Caco-2 (cell line): ENCODE measurements around the gene MAP3K13. TPM values are rescaled to one million over a fixed set of nuclear protein-coding genes. Genes with fewer than 3 reads are reported as not detected.

Experiments
- BruUV-seq: library from RNA; stranded (reverse); fragments of 400-500 nt; replicated peaks from 2 replicates; lab custom pipeline; 2021; lab: Mats Ljungman, UMichigan
- CTCF ChIA-PET: fragments of 300-600 bp; sonication (Branson Sonifier 250); formaldehyde crosslinking; loops from one replicate; lab custom pipeline; 2022; ENCODE audit warnings: antibody characterized with exemption; lab: Charles Lee
- POLR2A ChIA-PET: fragments of 300-600 bp; sonication (Branson Sonifier 250); formaldehyde crosslinking; loops from one replicate; lab custom pipeline; 2022; ENCODE audit warnings: antibody characterized with exemption; lab: Charles Lee
- DNase-seq, 2 experiments: peaks; one replicate each; pipeline versions ENCODE4 v3.0.0 to v3.0.0-alpha.2; 2020 to 2022
- H3K27me3 ChIP-seq: replicated peaks from 2 replicates; pipeline ENCODE4 v1.6.0; 2011; ENCODE audit warnings: low read length; ENCODE audit not compliant: control insufficient read depth, insufficient read depth
- H3K36me3 ChIP-seq: 2 replicates; pipeline ENCODE4 v1.5.1; 2011; ENCODE audit warnings: low read length; ENCODE audit not compliant: control insufficient read depth, insufficient read depth
- H3K4me1 ChIP-seq: fragments of 250-450 bp; sonication (Bioruptor Pico); 2 replicates; pipeline ENCODE4 v1.5.1; 2020; ENCODE audit warnings: mild to moderate bottlenecking
- H3K4me3 ChIP-seq: 2 replicates; pipeline ENCODE4 v1.5.1; 2011; ENCODE audit warnings: low read depth, mild to moderate bottlenecking, control low read depth, low read length
- H3K9me3 ChIP-seq: fragments of 250-450 bp; sonication (Bioruptor Pico); 2 replicates; pipeline ENCODE4 v1.5.1; 2020; ENCODE audit warnings: mild to moderate bottlenecking, moderate library complexity
- H3K27ac Mint-ChIP-seq: one replicate; pipeline ENCODE4 v1.8.0; 2022; ENCODE audit warnings: mixed read lengths; ENCODE audit not compliant: unreplicated experiment
- H3K27me3 Mint-ChIP-seq: one replicate; pipeline ENCODE4 v1.8.0; 2022; ENCODE audit warnings: mixed read lengths; ENCODE audit not compliant: insufficient read depth, unreplicated experiment
- H3K36me3 Mint-ChIP-seq: one replicate; pipeline ENCODE4 v1.8.0; 2022; ENCODE audit warnings: mild to moderate bottlenecking, mixed read lengths; ENCODE audit not compliant: insufficient read depth, unreplicated experiment
- H3K4me1 Mint-ChIP-seq: one replicate; pipeline ENCODE4 v1.8.0; 2022; ENCODE audit warnings: low read depth, mixed read lengths; ENCODE audit not compliant: unreplicated experiment
- H3K4me3 Mint-ChIP-seq: one replicate; pipeline ENCODE4 v1.8.0; 2022; ENCODE audit warnings: mild to moderate bottlenecking, moderate library complexity, mixed read lengths; ENCODE audit not compliant: unreplicated experiment
- H3K9me3 Mint-ChIP-seq: one replicate; pipeline ENCODE4 v1.8.0; 2022; ENCODE audit warnings: mixed read lengths; ENCODE audit not compliant: unreplicated experiment
- CTCF ChIP-seq, 2 experiments: fragments of 200-600 bp in 1 of 2; IDR thresholded peaks; 1 replicate in 1 of 2; 2 replicates in 1 of 2; pipeline versions ENCODE4 v1.5.1 to v1.8.0; 2011 to 2022; ENCODE audit warnings: antibody characterized with exemption in 1 of 2, control low read depth in 1 of 2, inconsistent platforms in 1 of 2, low read depth in 1 of 2, low read length in 1 of 2, mild to moderate bottlenecking in 1 of 2, moderate library complexity in 1 of 2; ENCODE audit not compliant: insufficient read depth in 1 of 2, severe bottlenecking in 1 of 2, unreplicated experiment in 1 of 2
- intact Hi-C: fragments of 100-400 bp; cut with micrococcal nuclease; formaldehyde crosslinking; loops from one replicate; pipeline ENCODE4 v1.10.0; 2022; ENCODE audit not compliant: unreplicated experiment
- total RNA-seq: library from RNA; stranded (reverse); gene quantifications from 2 replicates; pipeline ENCODE4 v1.2.3, GENCODE V29; 2022

Gene MAP3K13
- total RNA-seq, 1 experiment from 2014 or later: 20.1 TPM

- no TSS peak for BruUV-seq
- no peak overlapping the region for H3K4me3 Mint-ChIP-seq
- Histone ChIP-seq H3K4me1 (no peaks in the 10 kb centered on the region), H3K4me3 (no peak overlapping the region), H3K9me3 (no peaks in the 10 kb centered on the region), H3K27me3 (no peaks in the 10 kb centered on the region), H3K36me3 (no peaks in the 10 kb centered on the region)
- H3K27me3 Mint-ChIP-seq: no peaks in the 10 kb centered on the region
- H3K4me1 Mint-ChIP-seq: no peaks in the 10 kb centered on the region
- no peak for TF ChIP-seq CTCF (IDR thresholded peaks at IDR 0.05; ENCODE audit: insufficient read depth in 1 of 2, low read depth in 1 of 2, low read length in 1 of 2, severe bottlenecking in 1 of 2, unreplicated experiment in 1 of 2)
- no peaks in the 10 kb centered on the region for H3K36me3 Mint-ChIP-seq
- no peak for DNase-seq
- H3K9me3 Mint-ChIP-seq: peaks cover 10% of the 10 kb centered on the region
- H3K27ac Mint-ChIP-seq: no peak overlapping the region
- ChIA-PET POLR2A (no interaction called here), CTCF (interaction anchor here (0.5 kb wide), 1 partner anchor 21 kb away, joined by 5 read pairs; no protein-coding TSS in a partner anchor)
- intact Hi-C loops: no loop called here
These were observed 15.5 kb upstream of the MAP3K13 start for GRCh38 chr3:185347399-185347798.

- no peaks in the 10 kb centered on the region for H3K27me3 Mint-ChIP-seq
- POLR2A ChIA-PET: no interaction called here
- no peak overlapping the region for H3K4me3 Mint-ChIP-seq
- H3K4me1 ChIP-seq: no peaks in the 10 kb centered on the region
- no peaks in the 10 kb centered on the region for H3K9me3 ChIP-seq
- no peaks in the 10 kb centered on the region for H3K9me3 Mint-ChIP-seq
- no peak for TF ChIP-seq CTCF (IDR thresholded peaks at IDR 0.05; ENCODE audit: insufficient read depth in 1 of 2, low read depth in 1 of 2, low read length in 1 of 2, severe bottlenecking in 1 of 2, unreplicated experiment in 1 of 2)
- no peak overlapping the region for H3K27ac Mint-ChIP-seq
- H3K4me1 Mint-ChIP-seq: no peaks in the 10 kb centered on the region
- intact Hi-C loops: loop anchor here (10.0 kb wide), 1 partner anchor 204 kb away; the partner anchor contains the start of gene LIPH
- BruUV-seq: no TSS peak
- CTCF ChIA-PET: no interaction called here
- no peak overlapping the region for H3K4me3 ChIP-seq
- H3K27me3 ChIP-seq: no peaks in the 10 kb centered on the region
- DNase-seq: no peak
- H3K36me3 Mint-ChIP-seq: no peaks in the 10 kb centered on the region
- no peaks in the 10 kb centered on the region for H3K36me3 ChIP-seq
These were observed 12.1 kb upstream of the MAP3K13 start for GRCh38 chr3:185350841-185351240.

- no peaks in the 10 kb centered on the region for H3K27me3 Mint-ChIP-seq
- H3K4me1 ChIP-seq: no peaks in the 10 kb centered on the region
- H3K9me3 ChIP-seq: no peaks in the 10 kb centered on the region
- no TSS peak for BruUV-seq
- no peaks in the 10 kb centered on the region for H3K9me3 Mint-ChIP-seq
- no peak for DNase-seq
- H3K4me3 ChIP-seq: no peak overlapping the region
- no peaks in the 10 kb centered on the region for H3K36me3 ChIP-seq
- ChIA-PET POLR2A (no interaction called here), CTCF (no interaction called here)
- TF ChIP-seq CTCF (IDR thresholded peaks at IDR 0.05; ENCODE audit: insufficient read depth in 1 of 2, low read depth in 1 of 2, low read length in 1 of 2, severe bottlenecking in 1 of 2, unreplicated experiment in 1 of 2): no peak
- no peaks in the 10 kb centered on the region for H3K4me1 Mint-ChIP-seq
- H3K27ac Mint-ChIP-seq: no peak overlapping the region
- H3K4me3 Mint-ChIP-seq: no peak overlapping the region
- no peaks in the 10 kb centered on the region for H3K36me3 Mint-ChIP-seq
- intact Hi-C loops: loop anchor here (10.0 kb wide), 1 partner anchor 203 kb away; the partner anchor contains the start of gene LIPH
- H3K27me3 ChIP-seq: no peaks in the 10 kb centered on the region
These were observed 11.5 kb upstream of the MAP3K13 start for GRCh38 chr3:185351396-185351795.
